PC-3 (cell line): ENCODE measurements around the gene IGSF22. TPM values are rescaled to one million over a fixed set of nuclear protein-coding genes. Genes with fewer than 3 reads are reported as not detected.

Experiments used
- ATAC-seq: fragments of 200-7000 bp; cut with Tn5 transposase; 2 replicates; pipeline ENCODE4 v1.9.1; 2020; ENCODE audit warnings: mild to moderate bottlenecking, moderate library complexity
- BruUV-seq: library from RNA; stranded (reverse); fragments of 400-500 nt; replicated peaks from 2 replicates; lab custom pipeline; 2021; lab: Mats Ljungman, UMichigan
- CTCF ChIA-PET: fragments of 300-600 bp; sonication (Branson Sonifier 250); formaldehyde crosslinking; loops from one replicate; lab custom pipeline; 2022; ENCODE audit warnings: antibody characterized with exemption; lab: Charles Lee
- POLR2A ChIA-PET: fragments of 300-600 bp; sonication (Branson Sonifier 250); formaldehyde crosslinking; loops from one replicate; lab custom pipeline; 2022; ENCODE audit warnings: antibody characterized with exemption; ENCODE audit not compliant: unreplicated experiment; lab: Charles Lee
- DNase-seq: peaks from one replicate; pipeline ENCODE4 v3.0.0-alpha.2; 2015
- H2AFZ ChIP-seq: fragments of 300-600 bp; sonication (generic); 2 replicates; pipeline ENCODE4 v1.6.0; 2016; ENCODE audit warnings: antibody characterized with exemption, low read length
- H3F3A ChIP-seq: fragments of 300-600 bp; sonication (generic); one replicate; pipeline ENCODE4 v1.6.0; 2017; ENCODE audit warnings: antibody characterized with exemption, low read length, control low read depth, mild to moderate bottlenecking; ENCODE audit not compliant: unreplicated experiment
- H3K27ac ChIP-seq: fragments of 300-600 bp; sonication (generic); 2 replicates; pipeline ENCODE4 v1.5.1; 2016; ENCODE audit warnings: mild to moderate bottlenecking, low read length
- H3K27me3 ChIP-seq: fragments of 300-600 bp; sonication (generic); 2 replicates; pipeline ENCODE4 v1.6.1; 2016; ENCODE audit warnings: low read length, mixed read lengths
- H3K36me3 ChIP-seq: fragments of 300-600 bp; sonication (generic); 2 replicates; pipeline ENCODE4 v1.6.1; 2016; ENCODE audit warnings: low read depth, mixed run types, low read length, mixed read lengths
- H3K4me1 ChIP-seq: fragments of 300-600 bp; sonication (generic); 2 replicates; pipeline ENCODE4 v1.5.1; 2016; ENCODE audit warnings: low read length; ENCODE audit not compliant: insufficient read depth
- H3K4me2 ChIP-seq: fragments of 300-600 bp; sonication (generic); 2 replicates; pipeline ENCODE4 v1.6.0; 2016; ENCODE audit warnings: low read length
- H3K4me3 ChIP-seq: fragments of 300-600 bp; sonication (generic); 2 replicates; pipeline ENCODE4 v1.5.1; 2016; ENCODE audit warnings: mild to moderate bottlenecking, low read length, mixed read lengths
- H3K79me2 ChIP-seq: fragments of 300-600 bp; sonication (generic); 2 replicates; pipeline ENCODE4 v1.6.1; 2017; ENCODE audit warnings: low read length, mixed read lengths
- H3K9ac ChIP-seq: fragments of 300-600 bp; sonication (generic); 2 replicates; pipeline ENCODE4 v1.6.0; 2016; ENCODE audit warnings: mild to moderate bottlenecking, low read length
- H3K9me2 ChIP-seq: fragments of 300-600 bp; sonication (generic); replicated peaks from 2 replicates; pipeline ENCODE4 v1.6.1; 2016; ENCODE audit warnings: mixed run types, low read length, mixed read lengths
- H3K9me3 ChIP-seq: fragments of 300-600 bp; sonication (generic); 2 replicates; pipeline ENCODE4 v1.6.1; 2016; ENCODE audit warnings: low read length, mixed read lengths
- H4K20me1 ChIP-seq: fragments of 300-600 bp; sonication (generic); 2 replicates; pipeline ENCODE4 v1.6.1; 2016; ENCODE audit warnings: low read length, mixed read lengths
- EZH2 ChIP-seq: fragments of 300-600 bp; sonication (generic); IDR thresholded peaks from one replicate; pipeline ENCODE4 v1.6.1; 2017; ENCODE audit warnings: antibody characterized with exemption, mild to moderate bottlenecking, low read length; ENCODE audit not compliant: unreplicated experiment
- EZH2phosphoT487 ChIP-seq: fragments of 300-600 bp; sonication (generic); IDR thresholded peaks from 2 replicates; pipeline ENCODE4 v1.6.1; 2018; ENCODE audit warnings: mild to moderate bottlenecking, antibody characterized with exemption, low read length, borderline replicate concordance
- intact Hi-C: fragments of 100-400 bp; cut with micrococcal nuclease; formaldehyde crosslinking; loops from 2 replicates; pipeline ENCODE4 v1.9.0; 2023
- total RNA-seq: library from RNA; depleted of rRNA; stranded (reverse); fragments of >200 nt; gene quantifications from 2 replicates; pipeline ENCODE4 v1.2.3, GENCODE V29; 2014
- TF ChIP-seq, protein P1 (sequence below): fragments of 300-600 bp; sonication (generic); conservative IDR thresholded peaks from 2 replicates; pipeline ENCODE4 v1.5.1; 2017; ENCODE audit warnings: antibody characterized with exemption, low read depth, mild to moderate bottlenecking, low read length

The IGSF22 gene
- total RNA-seq, 1 experiment from 2014 or later: not detected

DNA sequence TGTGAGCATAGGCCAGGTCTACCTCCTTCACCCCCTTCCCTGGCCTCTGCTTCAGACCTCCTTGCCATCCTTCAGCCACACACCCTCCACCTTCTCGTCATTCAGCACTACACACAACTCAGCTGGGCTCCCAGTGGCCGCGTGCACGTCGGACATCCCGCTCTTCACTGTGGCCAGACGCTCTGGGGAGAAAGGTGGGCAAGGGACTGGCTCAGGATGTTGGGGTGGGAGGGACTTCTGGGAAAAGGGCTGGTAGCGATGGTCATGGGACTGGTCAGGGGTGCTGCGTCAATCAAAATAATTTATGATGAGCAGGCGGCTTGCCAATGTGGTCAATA is 11.6 kb downstream of the IGSF22 start:
- Histone ChIP-seq H3K36me3 (no peaks in the 10 kb centered on the region), H3K9ac (no peak overlapping the region), H3K27ac (no peak overlapping the region), H3K4me1 (no peaks in the 10 kb centered on the region), H3F3A (no peaks in the 10 kb centered on the region), H3K4me2 (no peak overlapping the region), H2AFZ (no peak overlapping the region), H3K9me3 (no peaks in the 10 kb centered on the region), H3K79me2 (no peaks in the 10 kb centered on the region), H3K9me2 (no peaks in the 10 kb centered on the region), H3K4me3 (no peak overlapping the region), H4K20me1 (no peaks in the 10 kb centered on the region), H3K27me3 (no peaks in the 10 kb centered on the region)
- DNase-seq (no peak), ATAC-seq (no peak)
- ChIA-PET CTCF (no interaction called here), POLR2A (no interaction called here)
- TF ChIP-seq EZH2phosphoT487 (no peak), EZH2 (no peak)
- TF ChIP-seq, protein P1, sequence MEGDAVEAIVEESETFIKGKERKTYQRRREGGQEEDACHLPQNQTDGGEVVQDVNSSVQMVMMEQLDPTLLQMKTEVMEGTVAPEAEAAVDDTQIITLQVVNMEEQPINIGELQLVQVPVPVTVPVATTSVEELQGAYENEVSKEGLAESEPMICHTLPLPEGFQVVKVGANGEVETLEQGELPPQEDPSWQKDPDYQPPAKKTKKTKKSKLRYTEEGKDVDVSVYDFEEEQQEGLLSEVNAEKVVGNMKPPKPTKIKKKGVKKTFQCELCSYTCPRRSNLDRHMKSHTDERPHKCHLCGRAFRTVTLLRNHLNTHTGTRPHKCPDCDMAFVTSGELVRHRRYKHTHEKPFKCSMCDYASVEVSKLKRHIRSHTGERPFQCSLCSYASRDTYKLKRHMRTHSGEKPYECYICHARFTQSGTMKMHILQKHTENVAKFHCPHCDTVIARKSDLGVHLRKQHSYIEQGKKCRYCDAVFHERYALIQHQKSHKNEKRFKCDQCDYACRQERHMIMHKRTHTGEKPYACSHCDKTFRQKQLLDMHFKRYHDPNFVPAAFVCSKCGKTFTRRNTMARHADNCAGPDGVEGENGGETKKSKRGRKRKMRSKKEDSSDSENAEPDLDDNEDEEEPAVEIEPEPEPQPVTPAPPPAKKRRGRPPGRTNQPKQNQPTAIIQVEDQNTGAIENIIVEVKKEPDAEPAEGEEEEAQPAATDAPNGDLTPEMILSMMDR: no peak
- intact Hi-C loops: no loop called here
- no TSS peak for BruUV-seq

GRCh38 chr11:18713646-18714442 is 12.1 kb downstream of the IGSF22 start:
- H3K27me3 ChIP-seq: no peaks in the 10 kb centered on the region
- ChIA-PET POLR2A (no interaction called here), CTCF (no interaction called here)

DNA sequence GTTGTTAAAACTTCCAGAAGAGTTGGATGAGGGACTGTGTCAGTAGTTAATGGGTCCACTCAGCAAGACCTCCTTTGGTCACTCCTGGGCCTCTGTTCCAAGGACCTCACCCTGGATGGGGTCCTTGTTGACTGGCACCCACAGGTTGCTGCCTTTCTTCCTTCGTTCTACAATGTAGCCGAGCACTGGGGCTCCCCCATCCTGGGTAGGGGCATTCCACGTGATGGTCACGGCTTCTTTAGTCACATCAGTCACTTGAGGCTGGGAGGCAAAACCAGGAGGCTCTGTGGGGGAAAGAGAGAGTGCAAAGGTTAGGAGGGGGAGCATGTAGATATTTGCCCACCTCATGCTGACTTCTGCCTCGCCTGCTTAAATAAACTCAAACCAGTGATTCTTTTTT is 15.4 kb downstream of the IGSF22 start:
- Histone ChIP-seq H3K36me3 (no peaks in the 10 kb centered on the region), H3K9me3 (no peaks in the 10 kb centered on the region), H2AFZ (no peak overlapping the region), H3F3A (no peaks in the 10 kb centered on the region), H3K4me1 (no peaks in the 10 kb centered on the region), H3K4me3 (no peak overlapping the region), H3K9me2 (no peaks in the 10 kb centered on the region), H3K4me2 (no peak overlapping the region), H3K27me3 (no peaks in the 10 kb centered on the region), H4K20me1 (no peaks in the 10 kb centered on the region), H3K9ac (no peak overlapping the region), H3K79me2 (no peaks in the 10 kb centered on the region), H3K27ac (no peak overlapping the region)
- DNase-seq (no peak), ATAC-seq (no peak)
- intact Hi-C loops: no loop called here
- CTCF ChIA-PET: no interaction called here
- POLR2A ChIA-PET: no interaction called here
- TF ChIP-seq, protein P1: no peak
- TF ChIP-seq EZH2phosphoT487 (no peak), EZH2 (no peak)
- BruUV-seq: no TSS peak

More at GRCh38 chr11:18713646-18714442, 12.1 kb downstream of the IGSF22 start:
- BruUV-seq: no TSS peak
- no peaks in the 10 kb centered on the region for H3K9me3 ChIP-seq
- no peak overlapping the region for H2AFZ ChIP-seq
- intact Hi-C loops: no loop called here
- H3K4me3 ChIP-seq: no peak overlapping the region
- H3K79me2 ChIP-seq: no peaks in the 10 kb centered on the region
- H3K9me2 ChIP-seq: no peaks in the 10 kb centered on the region
- no peaks in the 10 kb centered on the region for H3F3A ChIP-seq
- no peak overlapping the region for H3K9ac ChIP-seq
- DNase-seq (no peak), ATAC-seq (no peak)
- TF ChIP-seq, protein P1: no peak
- no peak for TF ChIP-seq EZH2
- TF ChIP-seq EZH2phosphoT487: no peak
- no peaks in the 10 kb centered on the region for H3K36me3 ChIP-seq
- no peak overlapping the region for H3K27ac ChIP-seq
- H3K4me1 ChIP-seq: no peaks in the 10 kb centered on the region
- H3K4me2 ChIP-seq: no peak overlapping the region
- no peaks in the 10 kb centered on the region for H4K20me1 ChIP-seq
